ENCODE measurements around the gene MUSK.

Gene MUSK

GRCh38 chr9:110762783-110763182 lies 94.2 kb downstream of the MUSK start:
- Histone ChIP-seq H3K4me3 (ENCODE audit: low read depth in 1 of 2, low read length in 1 of 2) (no peak overlapping the region), H3K36me3 (no peaks in the 10 kb centered on the region), H3K4me1 (ENCODE audit: control insufficient read depth in 1 of 2, insufficient read depth in 1 of 2, low read depth in 1 of 2, low read length in 1 of 2) (no peaks in the 10 kb centered on the region), H3K27ac (no peak overlapping the region), H3K9me3 (no peaks in the 10 kb centered on the region), H3K27me3 (no peaks in the 10 kb centered on the region)
- TF ChIP-seq CTCF (IDR thresholded peaks at IDR 0.05): no peak

- H3K36me3 ChIP-seq: no peaks in the 10 kb centered on the region
- no peak for TF ChIP-seq CTCF (IDR thresholded peaks at IDR 0.05)
- no peaks in the 10 kb centered on the region for H3K9me3 ChIP-seq
- no peaks in the 10 kb centered on the region for H3K27me3 ChIP-seq
- H3K27ac ChIP-seq: no peak overlapping the region
- H3K4me3 ChIP-seq (ENCODE audit: low read depth in 1 of 2, low read length in 1 of 2): no peak overlapping the region
- H3K4me1 ChIP-seq (ENCODE audit: control insufficient read depth in 1 of 2, insufficient read depth in 1 of 2, low read depth in 1 of 2, low read length in 1 of 2): no peaks in the 10 kb centered on the region
Observed at GRCh38 chr9:110763568-110763967, 95.0 kb downstream of the MUSK start.

- Histone ChIP-seq H3K27ac (no peak overlapping the region), H3K4me3 (ENCODE audit: low read depth in 1 of 2, low read length in 1 of 2) (no peak overlapping the region), H3K4me1 (ENCODE audit: control insufficient read depth in 1 of 2, insufficient read depth in 1 of 2, low read depth in 1 of 2, low read length in 1 of 2) (no peaks in the 10 kb centered on the region), H3K27me3 (no peaks in the 10 kb centered on the region), H3K9me3 (no peaks in the 10 kb centered on the region), H3K36me3 (no peaks in the 10 kb centered on the region)
- no peak for TF ChIP-seq CTCF (IDR thresholded peaks at IDR 0.05)
Observed at GRCh38 chr9:110764006-110764405, 95.4 kb downstream of the MUSK start.

GRCh38 chr9:110765926-110766325 lies 97.3 kb downstream of the MUSK start:
- Histone ChIP-seq H3K36me3 (no peaks in the 10 kb centered on the region), H3K27me3 (no peaks in the 10 kb centered on the region), H3K27ac (no peak overlapping the region), H3K4me3 (ENCODE audit: low read depth in 1 of 2, low read length in 1 of 2) (no peak overlapping the region), H3K9me3 (no peaks in the 10 kb centered on the region), H3K4me1 (ENCODE audit: control insufficient read depth in 1 of 2, insufficient read depth in 1 of 2, low read depth in 1 of 2, low read length in 1 of 2) (no peaks in the 10 kb centered on the region)
- TF ChIP-seq CTCF (IDR thresholded peaks at IDR 0.05): no peak

GRCh38 chr9:110767559-110768063 lies 99.0 kb downstream of the MUSK start:
- TF ChIP-seq CTCF (IDR thresholded peaks at IDR 0.05): no peak
- H3K9me3 ChIP-seq: no peaks in the 10 kb centered on the region
- H3K4me3 ChIP-seq (ENCODE audit: low read depth in 1 of 2, low read length in 1 of 2): no peak overlapping the region

GRCh38 chr9:110768886-110769285 lies 100.3 kb downstream of the MUSK start:
- no peak for TF ChIP-seq CTCF (IDR thresholded peaks at IDR 0.05)
- no peaks in the 10 kb centered on the region for H3K9me3 ChIP-seq
- H3K4me3 ChIP-seq (ENCODE audit: low read depth in 1 of 2, low read length in 1 of 2): no peak overlapping the region
- no peak overlapping the region for H3K27ac ChIP-seq
- no peaks in the 10 kb centered on the region for H3K36me3 ChIP-seq
- H3K4me1 ChIP-seq (ENCODE audit: control insufficient read depth in 1 of 2, insufficient read depth in 1 of 2, low read depth in 1 of 2, low read length in 1 of 2): no peaks in the 10 kb centered on the region
- H3K27me3 ChIP-seq: no peaks in the 10 kb centered on the region

More at GRCh38 chr9:110767559-110768063, 99.0 kb downstream of the MUSK start:
- Histone ChIP-seq H3K36me3 (no peaks in the 10 kb centered on the region), H3K4me1 (ENCODE audit: control insufficient read depth in 1 of 2, insufficient read depth in 1 of 2, low read depth in 1 of 2, low read length in 1 of 2) (no peaks in the 10 kb centered on the region), H3K27ac (no peak overlapping the region), H3K27me3 (no peaks in the 10 kb centered on the region)
